ENCODE data around the gene GPR155.

GPR155 gene

GRCh38 chr2:174449033-174449432 is 37.8 kb downstream of the GPR155 start:
- no peak for TF ChIP-seq REST (IDR thresholded peaks at IDR 0.05; ENCODE audit: low read depth)
- TF ChIP-seq RAD21 (IDR thresholded peaks at IDR 0.05; ENCODE audit: low read depth), result no peak
- no peak for TF ChIP-seq YY1 (IDR thresholded peaks at IDR 0.05; ENCODE audit: low read depth)
- TF ChIP-seq ZBTB7A (IDR thresholded peaks at IDR 0.05; ENCODE audit: low read depth), result no peak
- TF ChIP-seq EGR1 (IDR thresholded peaks at IDR 0.05), result no peak
- TF ChIP-seq USF1 (IDR thresholded peaks at IDR 0.05), result no peak
- TF ChIP-seq CEBPB (IDR thresholded peaks at IDR 0.05), result no peak
- no peak for TF ChIP-seq CREB1 (IDR thresholded peaks at IDR 0.05; ENCODE audit: low read depth)
- TF ChIP-seq TAF1 (IDR thresholded peaks at IDR 0.05; ENCODE audit: low read depth), result no peak
- no peak for TF ChIP-seq NFIC (IDR thresholded peaks at IDR 0.05)
- TF ChIP-seq FOXM1 (IDR thresholded peaks at IDR 0.05; ENCODE audit: borderline replicate concordance, low read depth), result no peak

DNA sequence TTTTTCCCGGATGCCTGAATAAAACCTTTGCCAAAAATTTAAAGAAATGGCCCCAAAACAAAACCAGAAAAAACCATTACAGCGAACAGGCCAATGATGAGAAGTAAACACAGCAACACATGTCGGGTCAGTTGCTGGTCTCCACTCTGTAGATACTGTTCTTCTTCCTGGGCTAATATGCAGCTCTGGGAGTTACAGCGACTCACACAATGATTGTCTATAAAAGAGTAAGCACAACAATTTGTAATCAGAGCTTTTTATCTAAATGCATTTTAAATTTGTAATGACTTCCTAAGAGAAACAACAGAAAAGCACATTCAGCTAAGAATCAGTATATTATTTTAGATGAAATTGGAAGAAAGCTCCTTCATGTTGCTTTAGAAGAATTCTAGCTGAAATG is 40.3 kb downstream of the GPR155 start:
- TF ChIP-seq CEBPB (IDR thresholded peaks at IDR 0.05) (no peak), REST (IDR thresholded peaks at IDR 0.05; ENCODE audit: low read depth) (no peak), ZBTB7A (IDR thresholded peaks at IDR 0.05; ENCODE audit: low read depth) (no peak), TAF1 (IDR thresholded peaks at IDR 0.05; ENCODE audit: low read depth) (no peak), NFIC (IDR thresholded peaks at IDR 0.05) (no peak)

- TF ChIP-seq EP300 (IDR thresholded peaks at IDR 0.05; ENCODE audit: borderline replicate concordance) (no peak), NFIC (IDR thresholded peaks at IDR 0.05) (no peak), TCF12 (IDR thresholded peaks at IDR 0.05; ENCODE audit: low read depth) (no peak), MAX (IDR thresholded peaks at IDR 0.05) (no peak), REST (IDR thresholded peaks at IDR 0.05; ENCODE audit: low read depth) (no peak)
These were observed 41.6 kb downstream of the GPR155 start for GRCh38 chr2:174445248-174445647.

GRCh38 chr2:174444761-174445160 is 42.1 kb downstream of the GPR155 start:
- no peak for TF ChIP-seq RAD21 (IDR thresholded peaks at IDR 0.05; ENCODE audit: low read depth)
- no peak for TF ChIP-seq CREB1 (IDR thresholded peaks at IDR 0.05; ENCODE audit: low read depth)
- no peak for TF ChIP-seq NFIC (IDR thresholded peaks at IDR 0.05)
- TF ChIP-seq YY1 (IDR thresholded peaks at IDR 0.05; ENCODE audit: low read depth), result no peak
- no peak for TF ChIP-seq FOXM1 (IDR thresholded peaks at IDR 0.05; ENCODE audit: borderline replicate concordance, low read depth)
- TF ChIP-seq ZBTB7A (IDR thresholded peaks at IDR 0.05; ENCODE audit: low read depth), result no peak
- TF ChIP-seq TEAD4 (IDR thresholded peaks at IDR 0.05), result no peak
- TF ChIP-seq TAF1 (IDR thresholded peaks at IDR 0.05; ENCODE audit: low read depth), result no peak
- no peak for TF ChIP-seq REST (IDR thresholded peaks at IDR 0.05; ENCODE audit: low read depth)
- TF ChIP-seq CEBPB (IDR thresholded peaks at IDR 0.05), result no peak
- TF ChIP-seq EGR1 (IDR thresholded peaks at IDR 0.05), result no peak

All from Ishikawa (cell line).